Endothelial cell (in vitro differentiated cells): ENCODE measurements around the gene KLF15. TPM values are rescaled to one million over a fixed set of nuclear protein-coding genes. Genes with fewer than 3 reads are reported as not detected.

Source experiments
- DNase-seq: peaks from one replicate; pipeline ENCODE4 v3.0.0; 2021; ENCODE audit warnings: low spot score
- H3K27ac Mint-ChIP-seq: one replicate; pipeline ENCODE4 v1.8.0; 2021; ENCODE audit warnings: mixed read lengths, inconsistent platforms; ENCODE audit not compliant: unreplicated experiment
- H3K27me3 Mint-ChIP-seq: one replicate; pipeline ENCODE4 v1.8.0; 2021; ENCODE audit warnings: mild to moderate bottlenecking, moderate library complexity, mixed read lengths, inconsistent platforms; ENCODE audit not compliant: unreplicated experiment
- H3K36me3 Mint-ChIP-seq: one replicate; pipeline ENCODE4 v1.8.0; 2021; ENCODE audit warnings: mild to moderate bottlenecking, low read depth, mixed read lengths, inconsistent platforms; ENCODE audit not compliant: unreplicated experiment
- H3K4me1 Mint-ChIP-seq: one replicate; pipeline ENCODE4 v1.8.0; 2021; ENCODE audit warnings: mild to moderate bottlenecking, mixed read lengths, inconsistent platforms; ENCODE audit not compliant: unreplicated experiment
- H3K4me3 Mint-ChIP-seq: one replicate; pipeline ENCODE4 v1.8.0; 2021; ENCODE audit warnings: mild to moderate bottlenecking, mixed read lengths, inconsistent platforms; ENCODE audit not compliant: unreplicated experiment
- H3K9me3 Mint-ChIP-seq: one replicate; pipeline ENCODE4 v1.8.0; 2021; ENCODE audit warnings: mixed read lengths, inconsistent platforms; ENCODE audit not compliant: unreplicated experiment
- total RNA-seq: library from RNA; stranded (reverse); fragmentation: NEBNext Ultra II Directional; extraction: Animal tissue kit (Norgen Biotek cat#: 25700); gene quantifications from one replicate; pipeline ENCODE4 v1.2.1, GENCODE V29; 2021; ENCODE audit not compliant: unreplicated experiment
- TF ChIP-seq, protein P1 (sequence below): fragments of 200-600 bp; sonication (generic); IDR thresholded peaks from one replicate; pipeline ENCODE4 v1.5.0; 2021; ENCODE audit warnings: antibody characterized with exemption; ENCODE audit not compliant: unreplicated experiment

Gene KLF15
- total RNA-seq, 1 donor from 2014 or later, result 0.67 TPM

DNA sequence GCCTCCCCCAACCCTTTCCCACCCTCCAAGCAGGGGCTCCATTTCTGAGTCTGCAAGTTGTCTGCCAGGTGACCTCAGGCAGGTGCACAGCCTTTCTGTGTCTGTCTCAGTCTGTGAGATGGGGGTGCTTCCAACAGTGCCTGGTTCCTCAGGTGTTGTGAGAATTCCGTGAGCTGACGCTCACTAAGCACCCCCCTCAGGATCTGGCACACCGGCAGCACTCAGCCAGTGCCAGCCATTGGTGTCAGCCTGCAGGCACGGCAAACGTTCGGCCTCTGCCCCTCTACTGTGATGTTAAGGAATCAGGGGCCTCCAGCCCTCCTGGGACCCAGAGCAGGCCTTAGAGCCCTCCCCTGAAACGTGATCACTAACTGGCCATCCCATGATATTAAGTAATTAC, 2.4 kb downstream of the KLF15 start:
- no peak overlapping the region for H3K27ac Mint-ChIP-seq
- DNase-seq, result no peak
- no peaks in the 10 kb centered on the region for H3K9me3 Mint-ChIP-seq
- peaks cover 11% of the 10 kb centered on the region for H3K4me1 Mint-ChIP-seq
- no peak overlapping the region for H3K4me3 Mint-ChIP-seq
- TF ChIP-seq, protein P1, sequence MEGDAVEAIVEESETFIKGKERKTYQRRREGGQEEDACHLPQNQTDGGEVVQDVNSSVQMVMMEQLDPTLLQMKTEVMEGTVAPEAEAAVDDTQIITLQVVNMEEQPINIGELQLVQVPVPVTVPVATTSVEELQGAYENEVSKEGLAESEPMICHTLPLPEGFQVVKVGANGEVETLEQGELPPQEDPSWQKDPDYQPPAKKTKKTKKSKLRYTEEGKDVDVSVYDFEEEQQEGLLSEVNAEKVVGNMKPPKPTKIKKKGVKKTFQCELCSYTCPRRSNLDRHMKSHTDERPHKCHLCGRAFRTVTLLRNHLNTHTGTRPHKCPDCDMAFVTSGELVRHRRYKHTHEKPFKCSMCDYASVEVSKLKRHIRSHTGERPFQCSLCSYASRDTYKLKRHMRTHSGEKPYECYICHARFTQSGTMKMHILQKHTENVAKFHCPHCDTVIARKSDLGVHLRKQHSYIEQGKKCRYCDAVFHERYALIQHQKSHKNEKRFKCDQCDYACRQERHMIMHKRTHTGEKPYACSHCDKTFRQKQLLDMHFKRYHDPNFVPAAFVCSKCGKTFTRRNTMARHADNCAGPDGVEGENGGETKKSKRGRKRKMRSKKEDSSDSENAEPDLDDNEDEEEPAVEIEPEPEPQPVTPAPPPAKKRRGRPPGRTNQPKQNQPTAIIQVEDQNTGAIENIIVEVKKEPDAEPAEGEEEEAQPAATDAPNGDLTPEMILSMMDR, result no peak
- H3K27me3 Mint-ChIP-seq, result peaks cover 10% of the 10 kb centered on the region
- H3K36me3 Mint-ChIP-seq, result no peaks in the 10 kb centered on the region

DNA sequence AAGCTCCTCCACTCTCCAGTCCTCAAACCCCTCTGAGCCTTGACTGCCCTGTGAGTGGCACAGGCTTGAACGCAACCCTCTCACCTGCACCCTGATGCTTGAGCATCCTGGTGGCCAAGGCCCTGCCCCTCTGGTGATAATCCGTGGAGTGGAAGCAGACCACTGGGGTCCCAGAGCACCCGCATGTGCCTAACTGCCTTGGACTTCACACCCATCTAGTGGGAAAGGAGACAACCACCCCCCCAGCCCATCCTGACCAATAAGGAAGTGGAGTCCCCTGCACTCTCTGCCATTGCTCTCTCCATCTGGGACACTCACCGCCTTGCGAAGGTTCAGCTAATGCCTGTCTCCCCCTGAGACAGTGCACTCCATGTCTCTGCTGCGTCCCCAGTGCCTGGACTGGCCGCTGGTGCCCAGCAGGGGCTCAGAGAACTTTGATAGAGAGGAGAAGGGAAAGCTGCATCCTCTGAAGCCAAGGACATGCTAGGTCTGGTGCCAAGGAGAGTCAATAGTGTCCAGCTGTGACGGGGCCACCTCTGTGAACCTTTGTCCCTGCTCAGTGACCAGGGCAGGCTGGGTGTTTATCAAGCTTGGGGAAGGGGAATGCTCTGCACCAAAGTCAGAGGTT, 3.4 kb downstream of the KLF15 start:
- DNase-seq, result no peak
- Mint-ChIP-seq H3K4me1 (peaks cover 10% of the 10 kb centered on the region), H3K27ac (no peak overlapping the region), H3K36me3 (no peaks in the 10 kb centered on the region), H3K9me3 (no peaks in the 10 kb centered on the region), H3K27me3 (peaks cover 7% of the 10 kb centered on the region), H3K4me3 (no peak overlapping the region)
- TF ChIP-seq, protein P1, result no peak

GRCh38 chr3:126352476-126353454, 4.4 kb downstream of the KLF15 start:
- no peak overlapping the region for H3K4me3 Mint-ChIP-seq
- no peaks in the 10 kb centered on the region for H3K9me3 Mint-ChIP-seq
- peaks cover 9% of the 10 kb centered on the region for H3K4me1 Mint-ChIP-seq
- H3K27me3 Mint-ChIP-seq, result peaks cover 4% of the 10 kb centered on the region
- H3K36me3 Mint-ChIP-seq, result no peaks in the 10 kb centered on the region
- TF ChIP-seq, protein P1, result no peak
- no peak for DNase-seq
- H3K27ac Mint-ChIP-seq, result no peak overlapping the region

DNA sequence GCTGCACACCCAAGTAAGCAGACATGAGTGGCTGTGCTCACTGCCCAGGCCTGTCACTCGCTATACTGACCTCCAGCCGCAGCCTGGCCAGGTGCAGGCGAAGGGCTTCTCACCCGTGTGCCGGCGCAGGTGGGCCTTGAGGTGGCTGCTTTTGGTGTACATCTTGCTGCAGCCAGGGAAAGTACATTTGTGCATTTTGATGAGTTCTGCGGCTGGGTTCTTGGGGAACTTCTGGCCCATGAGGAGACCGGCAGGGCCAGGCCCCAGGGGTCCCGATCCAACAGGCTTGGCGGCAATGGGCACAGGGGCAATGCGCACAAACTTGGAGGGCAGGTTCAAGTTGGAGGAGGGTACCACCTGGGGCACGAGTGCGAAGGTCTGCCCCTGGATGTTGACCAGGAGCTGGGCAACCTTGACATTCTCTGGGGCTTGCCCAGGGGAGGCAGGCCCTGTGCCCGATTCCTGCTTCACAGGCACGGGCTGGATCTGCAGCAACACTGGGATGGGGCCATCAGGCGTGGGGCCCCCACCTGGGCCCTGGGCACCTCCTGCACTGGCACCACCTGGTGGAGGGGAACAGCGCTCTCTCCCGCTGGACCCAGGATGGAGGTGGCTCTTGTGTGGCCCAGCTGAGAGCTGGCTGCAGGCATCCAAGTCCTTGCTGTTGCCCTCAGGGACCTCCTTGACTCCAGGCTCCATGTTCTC, 5.3 kb downstream of the KLF15 start:
- TF ChIP-seq, protein P1, result no peak
- no peak overlapping the region for H3K27ac Mint-ChIP-seq
- DNase-seq, result no peak
- peaks cover 9% of the 10 kb centered on the region for H3K4me1 Mint-ChIP-seq
- peaks cover 4% of the 10 kb centered on the region for H3K27me3 Mint-ChIP-seq
- no peaks in the 10 kb centered on the region for H3K36me3 Mint-ChIP-seq
- no peaks in the 10 kb centered on the region for H3K9me3 Mint-ChIP-seq
- no peak overlapping the region for H3K4me3 Mint-ChIP-seq
